HG02798 (cell line): ENCODE measurements around the gene PGAM5.

Experiments
- ATAC-seq: cut with Tn5 transposase; IDR thresholded peaks from one replicate; pipeline ENCODE4 v1.9.1; 2021; ENCODE audit warnings: mild to moderate bottlenecking; ENCODE audit not compliant: unreplicated experiment, poor library complexity

Gene PGAM5

GRCh38 chr12:132719141-132719953, 8.7 kb downstream of the PGAM5 start:
- no peak for ATAC-seq

GRCh38 chr12:132719954-132720324, 9.3 kb downstream of the PGAM5 start:
- ATAC-seq = no peak

GRCh38 chr12:132720606-132721345, 10.1 kb downstream of the PGAM5 start:
- ATAC-seq = no peak

- ATAC-seq = no peak
These were observed 12.5 kb downstream of the PGAM5 start for GRCh38 chr12:132723015-132723763.

- ATAC-seq = no peak
These were observed 13.1 kb downstream of the PGAM5 start for GRCh38 chr12:132723764-132724140.

GRCh38 chr12:132724506-132725241, 14.0 kb downstream of the PGAM5 start:
- ATAC-seq = no peak

GRCh38 chr12:132726386-132726785, 15.7 kb downstream of the PGAM5 start:
- no peak for ATAC-seq

GRCh38 chr12:132727091-132727794, 16.6 kb downstream of the PGAM5 start:
- ATAC-seq = no peak

- ATAC-seq = no peak
These were observed 17.9 kb downstream of the PGAM5 start for GRCh38 chr12:132728502-132728901.

GRCh38 chr12:132729541-132730320, 19.1 kb downstream of the PGAM5 start:
- ATAC-seq = no peak

GRCh38 chr12:132730353-132730752, 19.7 kb downstream of the PGAM5 start:
- no peak for ATAC-seq

GRCh38 chr12:132731574-132731973, 20.9 kb downstream of the PGAM5 start:
- no peak for ATAC-seq

GRCh38 chr12:132734206-132734605, 23.6 kb downstream of the PGAM5 start:
- no peak for ATAC-seq

GRCh38 chr12:132735496-132735895, 24.9 kb downstream of the PGAM5 start:
- no peak for ATAC-seq

- ATAC-seq = no peak
These were observed 25.7 kb downstream of the PGAM5 start for GRCh38 chr12:132736378-132736777.

GRCh38 chr12:132736913-132737312, 26.3 kb downstream of the PGAM5 start:
- ATAC-seq = no peak

- ATAC-seq = no peak
These were observed 29.1 kb downstream of the PGAM5 start for GRCh38 chr12:132739600-132740312.

GRCh38 chr12:132740313-132740646, 29.6 kb downstream of the PGAM5 start:
- no peak for ATAC-seq

- ATAC-seq = no peak
These were observed 30.0 kb downstream of the PGAM5 start for GRCh38 chr12:132740652-132741051.
